Measurements from ENCODE around the gene HORMAD2. TPM values are rescaled to one million over a fixed set of nuclear protein-coding genes. Genes with fewer than 3 reads are reported as not detected.
"Not testable (repeated sequence)": the region's sequence is repeated elsewhere in the genome, so short reads cannot be mapped to it uniquely, and the experiment has no call there.

Gene HORMAD2
- polyA plus RNA-seq, 1 donor: not detected

GRCh38 chr22:30197389-30197788, 117.1 kb downstream of the HORMAD2 start:
- Histone ChIP-seq H3K36me3 (ENCODE audit: control insufficient read depth, insufficient read depth, low read length) (no peaks in the 10 kb centered on the region), H3K9me3 (ENCODE audit: control insufficient read depth, low read depth, low read length) (no peaks in the 10 kb centered on the region), H3K27ac (ENCODE audit: low read length) (peak overlapping the region; percentile 65), H3K4me1 (ENCODE audit: control insufficient read depth, insufficient read depth, low read length) (peaks cover 19% of the 10 kb centered on the region), H3K4me3 (ENCODE audit: low read length) (no peak overlapping the region), H3K27me3 (ENCODE audit: control insufficient read depth, insufficient read depth, low read length) (no peaks in the 10 kb centered on the region)
- no peak for DNase-seq

GRCh38 chr22:30198152-30198825, 118.0 kb downstream of the HORMAD2 start:
- no peak for DNase-seq
- Histone ChIP-seq H3K27me3 (ENCODE audit: control insufficient read depth, insufficient read depth, low read length) (no peaks in the 10 kb centered on the region), H3K27ac (ENCODE audit: low read length) (no peak overlapping the region), H3K36me3 (ENCODE audit: control insufficient read depth, insufficient read depth, low read length) (no peaks in the 10 kb centered on the region), H3K4me1 (ENCODE audit: control insufficient read depth, insufficient read depth, low read length) (peaks cover 24% of the 10 kb centered on the region), H3K4me3 (ENCODE audit: low read length) (no peak overlapping the region), H3K9me3 (ENCODE audit: control insufficient read depth, low read depth, low read length) (no peaks in the 10 kb centered on the region)
- WGBS (ENCODE audit: insufficient coverage, low lambda C conversion rate): no CpG with 5 or more reads among the region's 5 CpGs

GRCh38 chr22:30198921-30199320, 118.7 kb downstream of the HORMAD2 start:
- peaks cover 24% of the 10 kb centered on the region for H3K4me1 ChIP-seq (ENCODE audit: control insufficient read depth, insufficient read depth, low read length)
- no CpG with 5 or more reads among the region's 4 CpGs for WGBS (ENCODE audit: insufficient coverage, low lambda C conversion rate)
- no peak overlapping the region for H3K4me3 ChIP-seq (ENCODE audit: low read length)
- no peaks in the 10 kb centered on the region for H3K27me3 ChIP-seq (ENCODE audit: control insufficient read depth, insufficient read depth, low read length)
- no peak overlapping the region for H3K27ac ChIP-seq (ENCODE audit: low read length)
- H3K36me3 ChIP-seq (ENCODE audit: control insufficient read depth, insufficient read depth, low read length): no peaks in the 10 kb centered on the region
- no peak for DNase-seq
- no peaks in the 10 kb centered on the region for H3K9me3 ChIP-seq (ENCODE audit: control insufficient read depth, low read depth, low read length)

GRCh38 chr22:30200905-30201304, 120.6 kb downstream of the HORMAD2 start:
- not testable (repeated sequence) for H3K9me3 ChIP-seq (ENCODE audit: control insufficient read depth, low read depth, low read length); H3K4me3 ChIP-seq (ENCODE audit: low read length); H3K36me3 ChIP-seq (ENCODE audit: control insufficient read depth, insufficient read depth, low read length); H3K27me3 ChIP-seq (ENCODE audit: control insufficient read depth, insufficient read depth, low read length); H3K27ac ChIP-seq (ENCODE audit: low read length); DNase-seq
- 100% methylated on average over 1 of the region's 10 CpGs for WGBS (ENCODE audit: insufficient coverage, low lambda C conversion rate)
- H3K4me1 ChIP-seq (ENCODE audit: control insufficient read depth, insufficient read depth, low read length): peaks cover 17% of the 10 kb centered on the region

GRCh38 chr22:30201945-30202344, 121.7 kb downstream of the HORMAD2 start:
- no peak overlapping the region for H3K4me3 ChIP-seq (ENCODE audit: low read length)
- H3K27me3 ChIP-seq (ENCODE audit: control insufficient read depth, insufficient read depth, low read length): peaks cover 2% of the 10 kb centered on the region
- H3K36me3 ChIP-seq (ENCODE audit: control insufficient read depth, insufficient read depth, low read length): no peaks in the 10 kb centered on the region
- H3K4me1 ChIP-seq (ENCODE audit: control insufficient read depth, insufficient read depth, low read length): peaks cover 8% of the 10 kb centered on the region
- DNase-seq: no peak
- no peaks in the 10 kb centered on the region for H3K9me3 ChIP-seq (ENCODE audit: control insufficient read depth, low read depth, low read length)
- no CpG with 5 or more reads among the region's 3 CpGs for WGBS (ENCODE audit: insufficient coverage, low lambda C conversion rate)
- H3K27ac ChIP-seq (ENCODE audit: low read length): no peak overlapping the region

GRCh38 chr22:30202531-30203006, 122.3 kb downstream of the HORMAD2 start:
- Histone ChIP-seq H3K36me3 (ENCODE audit: control insufficient read depth, insufficient read depth, low read length) (no peaks in the 10 kb centered on the region), H3K27me3 (ENCODE audit: control insufficient read depth, insufficient read depth, low read length) (peaks cover 2% of the 10 kb centered on the region), H3K4me3 (ENCODE audit: low read length) (no peak overlapping the region), H3K27ac (ENCODE audit: low read length) (no peak overlapping the region), H3K4me1 (ENCODE audit: control insufficient read depth, insufficient read depth, low read length) (peaks cover 7% of the 10 kb centered on the region), H3K9me3 (ENCODE audit: control insufficient read depth, low read depth, low read length) (no peaks in the 10 kb centered on the region)
- WGBS (ENCODE audit: insufficient coverage, low lambda C conversion rate): no CpG with 5 or more reads among the region's 9 CpGs
- peak in 1 of 2 donors; percentile 57 for DNase-seq

GRCh38 chr22:30204015-30204741, 123.9 kb downstream of the HORMAD2 start:
- WGBS (ENCODE audit: insufficient coverage, low lambda C conversion rate): 92% methylated on average over 2 of the region's 7 CpGs
- no peak overlapping the region for H3K27ac ChIP-seq (ENCODE audit: low read length)

GRCh38 chr22:30204742-30205111, 124.5 kb downstream of the HORMAD2 start:
- H3K9me3 ChIP-seq (ENCODE audit: control insufficient read depth, low read depth, low read length): no peaks in the 10 kb centered on the region
- H3K27me3 ChIP-seq (ENCODE audit: control insufficient read depth, insufficient read depth, low read length): peaks cover 2% of the 10 kb centered on the region
- H3K36me3 ChIP-seq (ENCODE audit: control insufficient read depth, insufficient read depth, low read length): no peaks in the 10 kb centered on the region
- no peak overlapping the region for H3K27ac ChIP-seq (ENCODE audit: low read length)
- H3K4me1 ChIP-seq (ENCODE audit: control insufficient read depth, insufficient read depth, low read length): peaks cover 16% of the 10 kb centered on the region
- no peak for DNase-seq
- no peak overlapping the region for H3K4me3 ChIP-seq (ENCODE audit: low read length)
- no CpG with 5 or more reads among the region's 10 CpGs for WGBS (ENCODE audit: insufficient coverage, low lambda C conversion rate)

More at GRCh38 chr22:30204015-30204741, 123.9 kb downstream of the HORMAD2 start:
- peaks cover 2% of the 10 kb centered on the region for H3K27me3 ChIP-seq (ENCODE audit: control insufficient read depth, insufficient read depth, low read length)
- DNase-seq: no peak
- H3K36me3 ChIP-seq (ENCODE audit: control insufficient read depth, insufficient read depth, low read length): no peaks in the 10 kb centered on the region
- H3K4me3 ChIP-seq (ENCODE audit: low read length): no peak overlapping the region
- no peaks in the 10 kb centered on the region for H3K9me3 ChIP-seq (ENCODE audit: control insufficient read depth, low read depth, low read length)
- H3K4me1 ChIP-seq (ENCODE audit: control insufficient read depth, insufficient read depth, low read length): peaks cover 16% of the 10 kb centered on the region

GRCh38 chr22:30205281-30206115, 125.2 kb downstream of the HORMAD2 start:
- no peak overlapping the region for H3K27ac ChIP-seq (ENCODE audit: low read length)
- 90% methylated on average over 2 of the region's 25 CpGs for WGBS (ENCODE audit: insufficient coverage, low lambda C conversion rate)
- no peak for DNase-seq
- H3K27me3 ChIP-seq (ENCODE audit: control insufficient read depth, insufficient read depth, low read length): peaks cover 2% of the 10 kb centered on the region
- H3K9me3 ChIP-seq (ENCODE audit: control insufficient read depth, low read depth, low read length): peaks cover under 1% of the 10 kb centered on the region
- H3K36me3 ChIP-seq (ENCODE audit: control insufficient read depth, insufficient read depth, low read length): no peaks in the 10 kb centered on the region
- H3K4me3 ChIP-seq (ENCODE audit: low read length): no peak overlapping the region
- peaks cover 16% of the 10 kb centered on the region for H3K4me1 ChIP-seq (ENCODE audit: control insufficient read depth, insufficient read depth, low read length)

- no peak overlapping the region for H3K27ac ChIP-seq (ENCODE audit: low read length)
- peaks cover 3% of the 10 kb centered on the region for H3K9me3 ChIP-seq (ENCODE audit: control insufficient read depth, low read depth, low read length)
- no peak overlapping the region for H3K4me3 ChIP-seq (ENCODE audit: low read length)
- peaks cover 16% of the 10 kb centered on the region for H3K4me1 ChIP-seq (ENCODE audit: control insufficient read depth, insufficient read depth, low read length)
- H3K36me3 ChIP-seq (ENCODE audit: control insufficient read depth, insufficient read depth, low read length): no peaks in the 10 kb centered on the region
- 90% methylated on average over 2 of the region's 16 CpGs for WGBS (ENCODE audit: insufficient coverage, low lambda C conversion rate)
- no peak for DNase-seq
- H3K27me3 ChIP-seq (ENCODE audit: control insufficient read depth, insufficient read depth, low read length): peaks cover 2% of the 10 kb centered on the region
These were observed 126.7 kb downstream of the HORMAD2 start for GRCh38 chr22:30206944-30207343.
